CD4-positive, alpha-beta memory T cell (primary cell): ENCODE results near the gene TNFAIP3. TPM values are rescaled to one million over a fixed set of nuclear protein-coding genes. Genes with fewer than 3 reads are reported as not detected.

Experiments
- CTCF ChIA-PET: fragments of 350-600 bp; sonication (Branson Sonifier 250); formaldehyde crosslinking; loops from one replicate; lab custom pipeline; 2021; ENCODE audit warnings: inconsistent platforms; ENCODE audit not compliant: partially characterized antibody; lab: Charles Lee
- POLR2A ChIA-PET: fragments of 350-600 bp; sonication (Branson Sonifier 250); formaldehyde crosslinking; loops from one replicate; lab custom pipeline; 2021; ENCODE audit not compliant: partially characterized antibody; lab: Charles Lee
- DNase-seq, 5 donors: peaks; one replicate each; pipeline versions ENCODE4 v3.0.0 to v3.0.0-alpha.2; 2020 to 2022; ENCODE audit warnings: mixed read lengths in 1 of 5
- H3K27ac ChIP-seq: one replicate; pipeline ENCODE4 v1.7.0; 2013; ENCODE audit warnings: low read depth, low read length
- H3K27me3 ChIP-seq: 2 replicates; pipeline ENCODE4 v1.7.0; 2013; ENCODE audit warnings: mild to moderate bottlenecking, low read length, moderate library complexity; ENCODE audit not compliant: insufficient read depth
- H3K36me3 ChIP-seq: 2 replicates; pipeline ENCODE4 v1.7.0; 2013; ENCODE audit warnings: mild to moderate bottlenecking, low read length, moderate library complexity; ENCODE audit not compliant: insufficient read depth
- H3K4me1 ChIP-seq: 2 replicates; pipeline ENCODE4 v1.7.0; 2013; ENCODE audit warnings: mild to moderate bottlenecking, low read length, moderate library complexity; ENCODE audit not compliant: insufficient read depth
- H3K4me3 ChIP-seq, 2 donors: one replicate each; pipeline ENCODE4 v1.7.0; 2013; ENCODE audit warnings: low read length in 2 of 2, mild to moderate bottlenecking in 1 of 2
- H3K9me3 ChIP-seq, 2 donors: one replicate each; pipeline ENCODE4 v1.7.0; 2013; ENCODE audit warnings: low read length in 2 of 2, control low read depth in 1 of 2; ENCODE audit not compliant: control insufficient read depth in 1 of 2
- H3K27ac Mint-ChIP-seq, 7 donors: one replicate each; pipeline ENCODE4 v1.8.0; 2020 to 2021; ENCODE audit warnings: mixed read lengths in 7 of 7, mild to moderate bottlenecking in 6 of 7, inconsistent platforms in 3 of 7, moderate library complexity in 3 of 7
- H3K27me3 Mint-ChIP-seq, 2 donors: one replicate each; pipeline ENCODE4 v1.8.0; 2020 to 2021; ENCODE audit warnings: mixed read lengths in 2 of 2
- H3K36me3 Mint-ChIP-seq, 2 donors: one replicate each; pipeline ENCODE4 v1.8.0; 2020 to 2021; ENCODE audit warnings: mixed read lengths in 2 of 2, inconsistent platforms in 1 of 2, mild to moderate bottlenecking in 1 of 2
- H3K4me1 Mint-ChIP-seq, 4 donors: one replicate each; pipeline ENCODE4 v1.8.0; 2020 to 2021; ENCODE audit warnings: mixed read lengths in 4 of 4, mild to moderate bottlenecking in 1 of 4
- H3K4me3 Mint-ChIP-seq, 8 donors: one replicate each; pipeline ENCODE4 v1.8.0; 2020 to 2021; ENCODE audit warnings: mixed read lengths in 8 of 8, mild to moderate bottlenecking in 7 of 8, moderate library complexity in 6 of 8, inconsistent platforms in 3 of 8
- H3K9me3 Mint-ChIP-seq, 8 donors: one replicate each; pipeline ENCODE4 v1.8.0; 2020 to 2021; ENCODE audit warnings: mixed read lengths in 8 of 8, mild to moderate bottlenecking in 5 of 8, inconsistent platforms in 3 of 8, moderate library complexity in 1 of 8
- intact Hi-C: fragments of 100-400 bp; cut with micrococcal nuclease; formaldehyde crosslinking; loops from one replicate; pipeline ENCODE4 v1.15.1; 2023
- polyA plus RNA-seq, 2 donors: library from polyadenylated mRNA; unstranded; fragments of 300-500 nt; fragmentation: Illumina TruSeq; gene quantifications; one replicate each; pipeline ENCODE4 v1.2.3, GENCODE V29; 2021
- total RNA-seq, 2 experiments: library from RNA; stranded (reverse); gene quantifications; one replicate each; pipeline ENCODE4 v1.2.3, GENCODE V29; 2021

TNFAIP3 gene
- total and polyA plus RNA-seq, 4 experiments from 2014 or later: 112 to 318 (median 155) TPM

- Mint-ChIP-seq H3K36me3 (no peaks in the 10 kb centered on the region), H3K4me3 (peak overlapping the region in 7 of 8 donors; percentile 19 to 78 (median 76)), H3K27me3 (no peaks in the 10 kb centered on the region), H3K9me3 (no peaks in the 10 kb centered on the region), H3K27ac (peak overlapping the region; percentile 31 to 94 (median 84)), H3K4me1 (peaks cover 18 to 35% (median 26%) of the 10 kb centered on the region in 4 donors)
- Histone ChIP-seq H3K4me3 (peak overlapping the region in 1 of 2 donors; percentile 6), H3K36me3 (no peaks in the 10 kb centered on the region), H3K27me3 (no peaks in the 10 kb centered on the region), H3K27ac (peak overlapping the region; percentile 34), H3K4me1 (peaks cover 31% of the 10 kb centered on the region), H3K9me3 (no peaks in the 10 kb centered on the region)
- peak in 2 of 5 donors; percentile 5 to 28 for DNase-seq
- CTCF ChIA-PET: interaction anchor here (1.2 to 3.4 kb wide), 5 partner anchors 11 to 220 kb away, joined by 3 to 25 read pairs (median 6); no protein-coding TSS in a partner anchor
- POLR2A ChIA-PET: interaction anchor here (0.6 to 1.6 kb wide), 5 partner anchors 45 to 61 kb away, joined by 3 to 9 read pairs (median 4); partner anchors contain the start of gene TNFAIP3
- intact Hi-C loops: loop anchor here (1.0 kb wide), 1 partner anchor 58 kb away; no protein-coding TSS in a partner anchor
Measured at GRCh38 chr6:137928286-137928685, 61.2 kb downstream of the TNFAIP3 start.

DNA sequence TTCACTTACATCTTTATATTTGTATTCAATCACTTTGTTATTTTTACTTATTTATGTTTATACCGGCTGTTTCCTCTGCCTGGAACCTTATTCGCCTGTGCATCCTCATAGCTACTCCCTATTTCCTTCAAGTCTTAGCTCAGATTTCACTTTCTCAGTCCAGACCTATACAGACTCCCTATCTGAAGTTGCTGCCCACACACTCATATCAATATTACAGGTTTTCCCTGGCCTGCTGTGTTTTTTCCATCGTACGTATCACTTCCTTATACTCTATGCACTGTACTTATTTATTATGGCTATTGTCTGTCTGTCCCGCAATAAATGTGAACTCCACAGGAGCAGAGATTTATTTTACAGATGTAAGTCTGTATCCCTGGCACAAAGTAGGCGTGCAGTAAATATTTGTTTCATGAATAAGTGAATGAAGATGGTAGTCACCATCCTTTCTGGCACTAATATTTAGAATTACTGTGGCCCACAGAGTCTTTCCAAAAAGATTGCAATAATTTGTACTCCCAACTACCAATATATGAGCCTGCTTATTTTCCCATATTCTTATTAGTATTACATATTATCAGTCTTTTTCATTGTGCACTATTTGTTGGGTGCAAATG is 64.9 kb downstream of the TNFAIP3 start:
- ChIA-PET CTCF (interaction anchor here (1.0 kb wide), 1 partner anchor 13 kb away, joined by 3 read pairs; no protein-coding TSS in a partner anchor), POLR2A (no interaction called here)
- Histone ChIP-seq H3K4me1 (peaks cover 20% of the 10 kb centered on the region), H3K9me3 (no peaks in the 10 kb centered on the region), H3K36me3 (no peaks in the 10 kb centered on the region), H3K27ac (no peak overlapping the region), H3K4me3 (no peak overlapping the region), H3K27me3 (no peaks in the 10 kb centered on the region)
- no peaks in the 10 kb centered on the region for H3K27me3 Mint-ChIP-seq
- no peak overlapping the region for H3K27ac Mint-ChIP-seq
- H3K36me3 Mint-ChIP-seq: peaks cover 0 to 1% of the 10 kb centered on the region in 2 donors
- H3K9me3 Mint-ChIP-seq: peaks cover 0 to 10% (median 4%) of the 10 kb centered on the region in 8 donors
- DNase-seq: no peak
- intact Hi-C loops: no loop called here
- H3K4me1 Mint-ChIP-seq: peaks cover 17 to 19% (median 18%) of the 10 kb centered on the region in 4 donors
- H3K4me3 Mint-ChIP-seq: no peak overlapping the region

Other genes starting within 250 kb of the TNFAIP3 start
- 1 to 10 TPM; 4.2 to 4.3 TPM for gene PERP, start 240.2 kb downstream of the TNFAIP3 start, total RNA-seq
- 1 to 10 TPM; 6.8 to 8.0 TPM for gene PERP, start 240.2 kb downstream of the TNFAIP3 start, polyA plus RNA-seq